ENCODE measurements around the gene KRTAP2-1.
"Not testable (repeated sequence)": the region's sequence is repeated elsewhere in the genome, so short reads cannot be mapped to it uniquely, and the experiment has no call there.

DNA sequence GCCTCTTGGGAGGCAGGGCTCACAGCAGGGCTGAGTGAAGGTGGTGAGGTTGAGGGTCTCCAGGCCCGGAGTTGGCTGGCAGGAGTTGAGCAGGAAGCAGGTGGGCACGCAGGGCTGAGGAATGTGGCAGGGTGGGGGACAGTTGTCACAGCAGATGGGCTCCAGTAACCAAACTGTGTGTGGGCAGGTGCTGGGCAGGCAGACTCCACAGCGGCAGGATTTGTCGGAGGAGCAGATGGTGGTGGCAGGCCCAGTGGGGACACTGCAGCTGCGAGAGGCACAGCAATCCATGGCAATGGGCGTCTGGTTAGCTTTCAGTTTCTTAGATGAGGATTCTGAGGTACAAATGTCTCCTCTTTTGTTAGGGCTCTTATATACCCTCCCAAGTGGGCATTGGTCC is 47.6 kb downstream of the KRTAP2-1 start, which contains the start of gene KRTAP3-2:
- TF ChIP-seq, protein P1, sequence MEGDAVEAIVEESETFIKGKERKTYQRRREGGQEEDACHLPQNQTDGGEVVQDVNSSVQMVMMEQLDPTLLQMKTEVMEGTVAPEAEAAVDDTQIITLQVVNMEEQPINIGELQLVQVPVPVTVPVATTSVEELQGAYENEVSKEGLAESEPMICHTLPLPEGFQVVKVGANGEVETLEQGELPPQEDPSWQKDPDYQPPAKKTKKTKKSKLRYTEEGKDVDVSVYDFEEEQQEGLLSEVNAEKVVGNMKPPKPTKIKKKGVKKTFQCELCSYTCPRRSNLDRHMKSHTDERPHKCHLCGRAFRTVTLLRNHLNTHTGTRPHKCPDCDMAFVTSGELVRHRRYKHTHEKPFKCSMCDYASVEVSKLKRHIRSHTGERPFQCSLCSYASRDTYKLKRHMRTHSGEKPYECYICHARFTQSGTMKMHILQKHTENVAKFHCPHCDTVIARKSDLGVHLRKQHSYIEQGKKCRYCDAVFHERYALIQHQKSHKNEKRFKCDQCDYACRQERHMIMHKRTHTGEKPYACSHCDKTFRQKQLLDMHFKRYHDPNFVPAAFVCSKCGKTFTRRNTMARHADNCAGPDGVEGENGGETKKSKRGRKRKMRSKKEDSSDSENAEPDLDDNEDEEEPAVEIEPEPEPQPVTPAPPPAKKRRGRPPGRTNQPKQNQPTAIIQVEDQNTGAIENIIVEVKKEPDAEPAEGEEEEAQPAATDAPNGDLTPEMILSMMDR (IDR thresholded peaks at IDR 0.05): not testable (repeated sequence)
- TF ChIP-seq POLR2A, POLR2AphosphoS5 (IDR thresholded peaks at IDR 0.05): not testable (repeated sequence)
